Esophagus squamous epithelium (tissue), 4 donors: ENCODE data around the gene CNOT2.

Source experiments
- CTCF ChIP-seq, 6 experiments: fragments of 450-650 bp in 4 of 6; fragments of 200-600 bp in 2 of 6; sonication (generic) in 2 of 6; IDR thresholded peaks; one replicate each; pipeline ENCODE4 v1.5.1; 2016 to 2019; ENCODE audit warnings: antibody characterized with exemption in 6 of 6, mild to moderate bottlenecking in 4 of 6, moderate library complexity in 4 of 6
- POLR2A ChIP-seq, 4 donors: fragments of 450-650 bp; IDR thresholded peaks; one replicate each; pipeline ENCODE4 v1.6.1; 2017; ENCODE audit warnings: antibody characterized with exemption in 4 of 4, mild to moderate bottlenecking in 4 of 4, moderate library complexity in 3 of 4

GRCh38 chr12:70197345-70197744 is 45.9 kb upstream of the CNOT2 start:
- TF ChIP-seq POLR2A (IDR thresholded peaks at IDR 0.05) (no peak), CTCF (IDR thresholded peaks at IDR 0.05) (no peak)
